A549 (cell line): ENCODE data around the gene P2RX6. TPM values are rescaled to one million over a fixed set of nuclear protein-coding genes. Genes with fewer than 3 reads are reported as not detected.

Experiments used
- ATAC-seq, 2 experiments: fragments of 200-7000 bp in 1 of 2; fragments of >200 bp in 1 of 2; cut with Nextera tagmentation in 1 of 2; cut with Tn5 transposase in 1 of 2; 3 replicates each; pipeline versions ENCODE4 v1.8.0 to v1.9.1; 2018 to 2020; ENCODE audit warnings: mild to moderate bottlenecking in 1 of 2, moderate library complexity in 1 of 2
- CTCF ChIA-PET: fragments of 300-600 bp; sonication (Branson Sonifier 250); formaldehyde crosslinking; extraction: SDS; loops from one replicate; lab custom pipeline; 2021; ENCODE audit warnings: antibody characterized with exemption, inconsistent platforms; lab: Yijun Ruan, JAX
- POLR2A ChIA-PET: fragments of 350-600 bp; formaldehyde crosslinking; extraction: SDS; loops from one replicate; lab custom pipeline; 2021; ENCODE audit warnings: antibody characterized with exemption, inconsistent platforms; lab: Yijun Ruan, JAX
- DNase-seq, 2 experiments: peaks; one replicate each; pipeline versions ENCODE4 v3.0.0 to v3.0.0-alpha.2; 2011 to 2016; ENCODE audit warnings: low read depth in 1 of 2, low spot score in 1 of 2
- FAIRE-seq: peaks from 2 replicates; lab custom pipeline; 2011; peaks lifted over from hg19 to GRCh38; lab: Jason Lieb, UNC
- H3K27ac ChIP-seq, 2 experiments: fragments of >200 bp; sonication (Bioruptor Twin); formaldehyde crosslinking; 3 replicates each; pipeline ENCODE4 v1.5.1; 2016 to 2017
- H3K4me1 ChIP-seq: fragments of >200 bp; sonication (Bioruptor Twin); formaldehyde crosslinking; 3 replicates; pipeline ENCODE4 v1.6.1; 2016
- H3K4me2 ChIP-seq: fragments of >200 bp; sonication (Bioruptor Twin); formaldehyde crosslinking; 3 replicates; pipeline ENCODE4 v1.6.1; 2016
- H3K4me3 ChIP-seq: fragments of >200 bp; sonication (Bioruptor Twin); formaldehyde crosslinking; 3 replicates; pipeline ENCODE4 v1.5.1; 2016
- H3K9me3 ChIP-seq: fragments of >200 bp; sonication (Bioruptor Twin); formaldehyde crosslinking; 3 replicates; pipeline ENCODE4 v1.6.1; 2016
- ATOH8 ChIP-seq: fragments of 250-450 bp; sonication (Bioruptor Pico); IDR thresholded peaks from 2 replicates; pipeline ENCODE4 v1.5.0; 2020; ENCODE audit warnings: low read depth, mild to moderate bottlenecking, moderate library complexity
- BCL3 ChIP-seq: fragments of >200 bp; sonication (Bioruptor Twin); formaldehyde crosslinking; IDR thresholded peaks from 3 replicates; pipeline ENCODE4 v1.6.1; 2016
- BHLHE40 ChIP-seq: IDR thresholded peaks from 2 replicates; pipeline ENCODE4 v1.6.1; 2012; ENCODE audit warnings: low read depth, low read length, inconsistent platforms
- CHD4 ChIP-seq: fragments of 200-600 bp; sonication (generic); IDR thresholded peaks from 2 replicates; pipeline ENCODE4 v1.6.1; 2016; ENCODE audit warnings: antibody characterized with exemption, mild to moderate bottlenecking, borderline replicate concordance
- E2F6 ChIP-seq: IDR thresholded peaks from 2 replicates; pipeline ENCODE4 v1.6.1; 2012; ENCODE audit warnings: low read depth, borderline replicate concordance
- EHF ChIP-seq: fragments of 250-450 bp; sonication (Bioruptor Pico); IDR thresholded peaks from 2 replicates; pipeline ENCODE4 v1.5.0; 2020; ENCODE audit warnings: mild to moderate bottlenecking
- ESRRA ChIP-seq: fragments of 150-350 bp; IDR thresholded peaks from 2 replicates; pipeline ENCODE4 v1.6.1; 2014; ENCODE audit warnings: mild to moderate bottlenecking, low read length, borderline replicate concordance
- FOSB ChIP-seq: fragments of 250-450 bp; sonication (Bioruptor Pico); IDR thresholded peaks from 2 replicates; pipeline ENCODE4 v1.5.0; 2020; ENCODE audit warnings: mild to moderate bottlenecking, moderate library complexity
- FOXS1 ChIP-seq: fragments of 250-450 bp; sonication (Bioruptor Pico); IDR thresholded peaks from 2 replicates; pipeline ENCODE4 v1.5.0; 2020; ENCODE audit warnings: mild to moderate bottlenecking, moderate library complexity
- GATA3 ChIP-seq: IDR thresholded peaks from 2 replicates; pipeline ENCODE4 v1.6.1; 2012; ENCODE audit warnings: borderline replicate concordance
- HDAC2 ChIP-seq: fragments of 200-600 bp; sonication (generic); IDR thresholded peaks from 2 replicates; pipeline ENCODE4 v1.6.1; 2016
- HEYL ChIP-seq: fragments of 250-450 bp; sonication (Bioruptor Pico); IDR thresholded peaks from 2 replicates; pipeline ENCODE4 v1.8.0; 2021; ENCODE audit warnings: mild to moderate bottlenecking, moderate library complexity
- HOXA7 ChIP-seq: fragments of 250-450 bp; sonication (Bioruptor Pico); IDR thresholded peaks from 2 replicates; pipeline ENCODE4 v1.5.0; 2020; ENCODE audit warnings: mild to moderate bottlenecking, moderate library complexity
- HOXB5 ChIP-seq: fragments of 250-450 bp; sonication (Bioruptor Pico); IDR thresholded peaks from 2 replicates; pipeline ENCODE4 v1.5.0; 2020; ENCODE audit warnings: mild to moderate bottlenecking, moderate library complexity
- MAFK ChIP-seq: fragments of 450-650 bp; IDR thresholded peaks from 2 replicates; pipeline ENCODE4 v1.6.1; 2014; ENCODE audit not compliant: partially characterized antibody
- MAZ ChIP-seq: fragments of 150-350 bp; IDR thresholded peaks from 2 replicates; pipeline ENCODE4 v1.6.1; 2014; ENCODE audit warnings: antibody characterized with exemption, low read depth, low read length, borderline replicate concordance
- MYC ChIP-seq: IDR thresholded peaks from 2 replicates; pipeline ENCODE4 v1.6.1; 2012; ENCODE audit warnings: mild to moderate bottlenecking, inconsistent platforms, low read length, improper control_type of control experiment, borderline replicate concordance
- NPAS2 ChIP-seq: fragments of 250-450 bp; sonication (Bioruptor Pico); IDR thresholded peaks from 2 replicates; pipeline ENCODE4 v1.8.0; 2022; ENCODE audit warnings: mild to moderate bottlenecking, moderate library complexity, borderline replicate concordance
- PBX3 ChIP-seq: IDR thresholded peaks from 2 replicates; pipeline ENCODE4 v1.6.1; 2012
- RARB ChIP-seq: fragments of 250-450 bp; sonication (Bioruptor Pico); IDR thresholded peaks from 2 replicates; pipeline ENCODE4 v1.8.0; 2021; ENCODE audit warnings: mild to moderate bottlenecking, moderate library complexity
- RCOR1 ChIP-seq: fragments of 150-350 bp; IDR thresholded peaks from 2 replicates; pipeline ENCODE4 v1.6.1; 2014; ENCODE audit warnings: antibody characterized with exemption, low read length, low read depth
- RFX5 ChIP-seq: fragments of 450-650 bp; IDR thresholded peaks from 2 replicates; pipeline ENCODE4 v1.7.1; 2014; ENCODE audit warnings: antibody characterized with exemption, mild to moderate bottlenecking, moderate library complexity
- RNF2 ChIP-seq: fragments of 200-600 bp; sonication (generic); IDR thresholded peaks from 2 replicates; pipeline ENCODE4 v1.6.1; 2016; ENCODE audit warnings: low read depth, mild to moderate bottlenecking, antibody characterized with exemption, moderate library complexity, borderline replicate concordance
- SREBF2 ChIP-seq: fragments of 450-650 bp; IDR thresholded peaks from 2 replicates; pipeline ENCODE4 v1.6.1; 2014; ENCODE audit warnings: mild to moderate bottlenecking, moderate library complexity
- USF2 ChIP-seq: fragments of 450-650 bp; IDR thresholded peaks from 2 replicates; pipeline ENCODE4 v1.6.1; 2014; ENCODE audit warnings: antibody characterized with exemption
- ZC3H11A ChIP-seq: fragments of 450-650 bp; IDR thresholded peaks from 2 replicates; pipeline ENCODE4 v1.6.1; 2014; ENCODE audit warnings: antibody characterized with exemption, mild to moderate bottlenecking
- ZNF302 ChIP-seq: fragments of 250-450 bp; sonication (Bioruptor Pico); IDR thresholded peaks from 2 replicates; pipeline ENCODE4 v1.9.0; 2021; ENCODE audit warnings: inconsistent platforms, mild to moderate bottlenecking, moderate library complexity
- WGBS: methylation state at CpG from one replicate; pipeline ENCODE4 v1.1.6; 2017; ENCODE audit errors: missing lambda C conversion rate; 5-methylcytosine and 5-hydroxymethylcytosine counted together
- polyA plus RNA-seq, 4 experiments: library from polyadenylated mRNA; depleted of rRNA in 3 of 4; stranded (reverse); fragments of >200 nt; fragmentation: RNase III in 1 of 4; extraction: RNeasy Plus Mini Kit Qiagen cat#74134 plus additional on column Dnase treatment in 1 of 4; gene quantifications; 2 replicates in 3 of 4; 3 replicates in 1 of 4; pipeline ENCODE4 v1.2.3, GENCODE V29; 2011 to 2017

Gene P2RX6
- polyA plus RNA-seq, 2 of the 4 experiments (the other 2 are of a cell fraction): 0.67 to 0.92 TPM

GRCh38 chr22:21031545-21032036 lies 16.6 kb downstream of the P2RX6 start:
- Histone ChIP-seq H3K9me3 (no peaks in the 10 kb centered on the region), H3K4me3 (no peak overlapping the region), H3K4me2 (no peak overlapping the region), H3K27ac (no peak overlapping the region), H3K4me1 (no peaks in the 10 kb centered on the region)
- TF ChIP-seq MAFK (no peak), HOXA7 (CRISPR knock-in tag) (no peak), HDAC2 (no peak), GATA3 (no peak), E2F6 (no peak), RNF2 (no peak), RFX5 (no peak), HOXB5 (CRISPR knock-in tag) (no peak), SREBF2 (no peak), EHF (CRISPR knock-in tag) (no peak), CHD4 (no peak), HEYL (no peak)
- WGBS: 70% methylated on average over 4 of the region's 18 CpGs
- FAIRE-seq: no peak
- POLR2A ChIA-PET: no interaction called here
- CTCF ChIA-PET: interaction anchor here (2.4 kb wide), 1 partner anchor 10 kb away, joined by 6 read pairs; no protein-coding TSS in a partner anchor
- ATAC-seq: no peak
- DNase-seq: no peak

GRCh38 chr22:21032037-21032867 lies 17.3 kb downstream of the P2RX6 start, which contains the start of gene SLC7A4:
SLC7A4 (minus strand) TSS chr22:21032561; CDS start chr22:21031812, 749 bp downstream.
- no peak within 1 kb of the TSS for H3K4me3 ChIP-seq
- WGBS: 82% methylated on average over 34 of the region's 59 CpGs
- peaks cover 3% of the 10 kb centered on the region for H3K4me1 ChIP-seq
- TF ChIP-seq FOSB (CRISPR knock-in tag): no peak
- no peak for TF ChIP-seq ESRRA
- no peak for TF ChIP-seq HOXA7 (CRISPR knock-in tag)
- no peak for TF ChIP-seq EHF (CRISPR knock-in tag)
- TF ChIP-seq RCOR1: no peak
- TF ChIP-seq ZNF302 (CRISPR knock-in tag): no peak
- no peak for TF ChIP-seq RFX5
- H3K9me3 ChIP-seq: no peaks in the 10 kb centered on the region
- no peak within 1 kb of the TSS for H3K27ac ChIP-seq
- ATAC-seq (no peak), DNase-seq (no peak), FAIRE-seq (no peak)
- POLR2A ChIA-PET: no interaction called here
- H3K4me2 ChIP-seq: no peak within 1 kb of the TSS
- CTCF ChIA-PET: interaction anchor here (0.6 to 2.4 kb wide), 3 partner anchors 10 to 142 kb away, joined by 4 to 6 read pairs (median 5); no protein-coding TSS in a partner anchor

GRCh38 chr22:21032868-21033688 lies 18.1 kb downstream of the P2RX6 start:
- no peak overlapping the region for H3K4me3 ChIP-seq
- ChIA-PET POLR2A (interaction anchor here (0.6 kb wide), 1 partner anchor 123 kb away, joined by 5 read pairs; no protein-coding TSS in a partner anchor), CTCF (interaction anchor here (0.6 to 1.7 kb wide), 3 partner anchors 9 to 143 kb away, joined by 3 to 5 read pairs (median 4); no protein-coding TSS in a partner anchor)
- H3K4me1 ChIP-seq: peaks cover 11% of the 10 kb centered on the region
- 58% methylated on average over 11 of the region's 12 CpGs for WGBS
- DNase-seq (no peak), ATAC-seq (no peak), FAIRE-seq (no peak)
- no peak overlapping the region for H3K27ac ChIP-seq
- H3K9me3 ChIP-seq: no peaks in the 10 kb centered on the region
- H3K4me2 ChIP-seq: no peak overlapping the region
- TF ChIP-seq HDAC2 (no peak), RARB (CRISPR knock-in tag) (no peak), BCL3 (no peak), ZNF302 (CRISPR knock-in tag) (no peak), FOXS1 (CRISPR knock-in tag) (no peak), FOSB (CRISPR knock-in tag) (no peak), ZC3H11A (no peak), NPAS2 (CRISPR knock-in tag) (no peak), BHLHE40 (no peak), USF2 (no peak), MAZ (no peak), ATOH8 (CRISPR knock-in tag) (no peak), PBX3 (no peak), MYC (no peak), HOXB5 (CRISPR knock-in tag) (no peak)
